Peyer's patch (tissue), 4 donors: ENCODE results near the gene GPATCH1.

Experiments
- CTCF ChIP-seq, 6 experiments: fragments of 450-650 bp in 4 of 6; fragments of 200-600 bp in 2 of 6; sonication (generic) in 1 of 6; IDR thresholded peaks; one replicate each; pipeline ENCODE4 v1.5.1; 2017 to 2019; ENCODE audit warnings: antibody characterized with exemption in 6 of 6, mild to moderate bottlenecking in 3 of 6, moderate library complexity in 1 of 6
- POLR2A ChIP-seq, 2 donors: fragments of 450-650 bp; IDR thresholded peaks; one replicate each; pipeline ENCODE4 v1.5.1; 2017; ENCODE audit warnings: antibody characterized with exemption in 2 of 2, mild to moderate bottlenecking in 2 of 2, moderate library complexity in 2 of 2

- no peak for TF ChIP-seq POLR2A (IDR thresholded peaks at IDR 0.05)
- no peak for TF ChIP-seq CTCF (IDR thresholded peaks at IDR 0.05)
Measured at GRCh38 chr19:33093420-33094210, 12.6 kb downstream of the GPATCH1 start.
